ENCODE data around the gene ERLIN1.

The ERLIN1 gene

DNA sequence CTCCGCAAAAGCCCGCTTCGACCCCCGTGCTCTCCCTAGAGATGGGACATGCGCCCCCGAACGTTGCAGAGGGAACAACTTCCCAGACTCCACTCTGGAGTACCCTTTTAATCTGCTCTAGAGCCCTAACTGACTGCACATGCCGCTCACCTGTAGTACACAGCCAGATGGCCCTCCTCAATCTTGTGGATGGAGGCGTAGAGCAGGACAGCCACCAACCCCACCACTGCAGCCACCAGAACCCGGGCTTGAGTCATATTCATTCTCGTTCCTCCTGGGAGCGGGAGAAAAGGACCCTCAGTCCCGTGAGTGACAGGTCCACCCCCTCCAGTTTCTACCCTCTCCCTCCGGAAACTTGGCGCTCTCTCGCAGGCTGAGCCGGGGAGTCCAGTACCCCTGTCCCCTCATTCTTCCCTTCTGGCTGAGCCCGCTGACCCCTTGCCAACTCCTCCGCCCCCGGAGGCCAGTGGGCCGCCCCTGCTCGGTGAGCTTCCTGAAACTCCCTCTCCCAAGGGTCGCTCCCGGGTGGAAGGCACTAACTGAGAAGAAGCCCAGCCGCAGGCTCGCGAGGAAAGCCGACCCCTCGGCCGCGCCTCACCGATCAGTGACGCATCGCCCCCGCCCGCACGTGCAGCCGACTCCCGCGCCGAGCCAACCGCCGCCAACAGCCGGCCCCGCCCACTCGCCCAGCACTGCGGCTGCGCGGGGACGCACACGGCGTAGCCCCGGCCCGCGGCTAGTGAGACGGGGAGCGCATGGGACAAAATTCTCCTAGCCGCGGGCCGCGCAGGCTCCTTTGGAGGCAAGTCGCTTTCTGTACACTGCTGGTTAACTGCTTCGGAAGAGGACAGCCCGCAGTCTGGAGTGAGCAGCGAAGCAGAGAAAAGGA is at the start of gene ERLIN1:
Gene ERLIN1, minus strand, starts transcription at position 666 of the 889 bp plus-strand sequence. Its CDS starts 403 bp downstream, at position 263.
- DNase-seq (ENCODE audit: low spot score) (peak; percentile 81), FAIRE-seq (no peak)

DNA sequence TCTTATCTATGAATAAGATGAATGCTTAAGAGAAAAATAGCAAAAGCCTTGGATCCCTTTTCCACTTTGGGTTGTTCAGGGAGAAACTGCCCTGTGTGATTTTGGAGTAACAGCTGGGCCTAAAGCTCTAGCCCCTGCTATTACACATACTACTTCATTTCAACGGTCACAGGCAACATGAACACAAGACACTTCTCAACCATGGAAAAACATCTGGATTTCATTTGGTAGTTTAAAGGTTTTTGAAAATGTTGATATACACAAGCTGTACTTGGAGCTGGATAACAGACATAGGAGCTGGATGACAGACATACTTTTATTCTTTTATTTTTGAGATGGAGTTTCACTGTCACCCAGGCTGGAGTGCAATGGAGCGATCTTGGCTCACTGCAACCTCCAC is 46.3 kb upstream of the ERLIN1 start:
- FAIRE-seq, result no peak
- DNase-seq (ENCODE audit: low spot score), result no peak

DNA sequence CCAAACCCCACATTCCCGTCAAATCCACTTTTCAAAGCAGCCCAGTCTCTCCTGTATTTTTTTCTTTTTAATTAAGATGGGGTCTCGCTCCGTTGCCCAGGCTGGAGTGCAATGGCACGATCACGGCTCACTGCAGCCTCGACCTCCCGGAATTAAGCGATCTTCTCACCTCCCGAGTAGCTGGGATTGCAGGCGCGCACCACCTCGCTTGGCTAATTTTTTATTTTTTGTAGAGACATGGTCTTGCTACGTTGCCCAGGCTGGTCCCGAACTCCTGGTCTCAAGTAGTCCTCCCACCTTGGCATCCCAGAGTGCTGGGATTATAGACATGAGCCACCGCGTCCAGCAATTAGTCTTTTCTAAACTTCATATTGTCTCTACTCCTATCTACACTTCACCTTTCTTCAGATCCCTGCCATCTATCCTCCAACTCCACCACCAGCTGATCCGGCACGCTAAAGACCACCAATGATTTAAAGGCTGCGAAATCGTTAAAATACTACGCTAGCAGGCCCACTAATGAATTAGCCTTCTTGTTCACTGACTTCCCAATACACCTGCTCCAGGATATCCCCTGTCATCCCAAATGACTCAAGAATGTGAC is 44.1 kb upstream of the ERLIN1 start:
- no peak for FAIRE-seq
- no peak for DNase-seq (ENCODE audit: low spot score)

DNA sequence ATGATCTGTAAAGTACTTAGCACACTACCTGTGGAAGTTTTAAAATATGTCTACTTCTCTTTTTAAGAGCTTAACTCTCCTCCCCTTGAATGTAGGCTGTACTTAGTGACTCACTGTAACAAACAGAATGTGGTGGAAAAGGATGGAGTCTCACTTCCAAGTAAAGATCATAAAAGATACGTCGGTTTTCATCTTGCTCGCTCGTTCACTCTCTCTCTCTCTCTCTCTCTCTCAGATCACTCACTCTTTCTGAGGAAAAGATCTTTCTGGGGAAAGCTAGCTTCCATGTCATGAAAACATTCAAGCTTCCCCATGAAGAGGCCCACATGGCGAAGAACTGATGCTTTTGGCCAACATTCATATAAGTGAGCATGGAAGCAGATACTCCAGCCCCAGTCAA is 38.0 kb upstream of the ERLIN1 start:
- no peak for DNase-seq (ENCODE audit: low spot score)
- FAIRE-seq, result no peak

GRCh38 chr10:100222529-100222928 is 36.7 kb upstream of the ERLIN1 start:
- DNase-seq (ENCODE audit: low spot score), result no peak
- no peak for FAIRE-seq

DNA sequence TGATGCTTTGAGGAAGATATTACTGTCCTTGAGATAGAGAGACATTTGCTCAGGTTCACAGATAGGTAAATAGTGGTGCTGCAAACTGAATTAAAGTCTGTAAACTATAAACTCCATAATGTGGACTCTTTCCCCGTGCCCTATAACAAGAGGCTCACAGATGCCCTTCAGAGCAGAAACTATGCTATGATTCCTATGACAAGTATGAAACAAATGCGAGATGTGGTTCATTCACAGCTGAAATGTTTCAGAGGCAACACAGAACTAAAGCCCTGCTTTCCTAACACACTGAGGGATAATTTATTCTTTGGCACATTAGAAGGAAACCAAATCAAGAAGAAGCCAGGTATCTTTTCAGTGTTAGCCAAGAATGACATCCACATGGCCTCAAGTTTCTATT is 30.2 kb upstream of the ERLIN1 start:
- FAIRE-seq (no peak), DNase-seq (ENCODE audit: low spot score) (no peak)

DNA sequence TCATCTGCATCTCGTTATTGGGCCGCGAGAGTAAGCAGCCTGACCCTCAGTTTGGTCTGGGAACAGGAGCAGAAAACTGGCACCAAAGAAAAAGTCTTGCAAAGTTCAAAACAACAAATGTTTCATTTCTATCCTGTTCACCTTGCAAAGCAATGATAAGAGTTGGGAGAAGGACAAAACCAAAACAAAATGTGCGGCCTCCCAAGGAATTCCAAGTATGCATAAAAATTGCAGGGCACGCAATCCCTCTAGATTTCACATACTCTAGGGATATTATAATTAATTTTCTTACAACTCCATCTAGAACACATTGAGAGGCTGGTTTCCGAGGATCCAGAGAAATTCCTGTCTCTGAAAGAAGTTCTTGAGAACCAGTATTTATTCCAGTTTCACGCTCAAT is 23.5 kb upstream of the ERLIN1 start:
- DNase-seq (ENCODE audit: low spot score) (no peak), FAIRE-seq (no peak)

- FAIRE-seq, result no peak
- DNase-seq (ENCODE audit: low spot score), result no peak
Observed at GRCh38 chr10:100208276-100208675, 22.4 kb upstream of the ERLIN1 start.

GRCh38 chr10:100204370-100204769 is 18.5 kb upstream of the ERLIN1 start:
- FAIRE-seq (no peak), DNase-seq (ENCODE audit: low spot score) (no peak)

GRCh38 chr10:100201549-100201948 is 15.7 kb upstream of the ERLIN1 start:
- DNase-seq (ENCODE audit: low spot score) (no peak), FAIRE-seq (no peak)

DNA sequence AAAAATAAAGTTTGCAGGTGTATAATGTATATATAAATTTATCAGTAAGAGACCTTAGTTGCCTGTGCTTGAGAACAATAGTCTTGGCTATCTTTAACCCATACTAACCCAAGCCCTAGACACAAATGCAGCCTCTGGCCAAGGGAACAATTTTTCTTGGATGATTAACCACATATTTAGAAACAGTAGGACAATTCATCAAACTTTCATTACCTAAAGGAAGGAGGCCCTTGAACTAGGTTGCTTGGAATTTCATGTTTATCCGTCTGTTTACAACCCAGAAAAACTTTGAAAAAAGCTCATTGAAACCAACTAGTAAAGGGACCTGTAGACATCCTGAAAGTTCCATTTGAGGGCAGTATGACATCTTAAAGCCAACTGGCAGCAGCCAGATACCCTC is 8.9 kb upstream of the ERLIN1 start:
- no peak for FAIRE-seq
- DNase-seq (ENCODE audit: low spot score), result no peak

DNA sequence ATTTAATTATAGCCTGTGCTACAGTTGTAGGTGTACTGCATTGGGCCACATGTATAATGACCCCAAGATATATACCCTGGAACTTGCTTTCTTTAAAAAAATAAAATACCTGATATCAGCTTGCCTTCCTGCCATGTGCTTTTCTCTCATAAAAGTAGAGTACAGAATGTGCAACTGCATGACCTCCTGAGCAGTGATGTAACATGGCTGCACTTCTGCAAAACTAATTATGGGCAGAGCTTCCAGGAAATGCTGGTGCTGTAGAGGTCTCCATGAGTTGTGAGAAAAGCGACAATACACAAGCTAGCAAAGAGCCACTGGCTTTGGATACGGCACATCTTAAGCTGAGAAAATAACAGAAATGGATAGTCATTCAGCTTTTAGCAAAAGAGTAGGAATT is 6.5 kb upstream of the ERLIN1 start:
- FAIRE-seq (no peak), DNase-seq (ENCODE audit: low spot score) (no peak)

- DNase-seq (ENCODE audit: low spot score) (peak; percentile 30), FAIRE-seq (no peak)
Observed at GRCh38 chr10:100186253-100187212, 704 bp upstream of the ERLIN1 start.

DNA sequence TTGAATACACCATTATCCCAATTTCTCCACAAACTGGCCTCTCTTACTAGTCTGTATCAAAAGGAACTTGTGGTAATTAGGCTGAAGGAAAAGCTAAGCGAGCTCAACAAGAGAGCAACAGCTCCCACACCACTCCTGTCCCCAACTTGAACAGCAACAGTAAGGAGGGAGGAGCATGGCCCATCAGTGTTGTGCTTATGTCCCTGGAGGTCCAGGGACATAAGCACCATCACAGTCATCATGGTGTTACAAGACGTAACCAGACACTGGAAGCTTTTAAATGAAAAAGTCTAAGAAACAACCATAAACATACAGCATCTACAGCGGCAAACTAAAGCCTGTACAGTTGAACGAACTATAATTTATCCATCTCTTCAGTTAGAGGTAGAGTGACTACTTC is 989 bp downstream of the ERLIN1 start:
- DNase-seq (ENCODE audit: low spot score), result no peak
- no peak for FAIRE-seq

GRCh38 chr10:100184426-100184825 is 1.4 kb downstream of the ERLIN1 start:
- FAIRE-seq (no peak), DNase-seq (ENCODE audit: low spot score) (no peak)

DNA sequence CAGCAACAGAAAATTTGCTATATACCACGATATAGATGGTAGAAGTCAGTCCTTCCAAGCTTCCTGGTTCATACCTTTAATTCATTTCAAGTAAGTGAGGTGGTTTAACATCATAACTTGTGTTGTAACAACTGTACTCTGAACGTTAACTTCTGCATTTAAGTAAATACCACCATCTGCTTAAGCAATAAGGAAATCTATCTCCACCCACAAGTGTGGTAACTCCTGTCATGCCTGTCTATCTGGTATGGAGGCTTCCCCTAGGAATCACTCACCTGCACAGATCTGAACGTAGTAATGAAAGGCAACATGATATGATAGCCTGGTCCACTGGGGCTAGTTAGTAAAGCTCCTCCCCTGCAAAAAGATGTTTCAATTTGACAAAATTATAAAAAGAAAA is 2.3 kb downstream of the ERLIN1 start:
- FAIRE-seq (no peak), DNase-seq (ENCODE audit: low spot score) (no peak)

GRCh38 chr10:100182908-100183307 is 2.9 kb downstream of the ERLIN1 start:
- FAIRE-seq (no peak), DNase-seq (ENCODE audit: low spot score) (no peak)

DNA sequence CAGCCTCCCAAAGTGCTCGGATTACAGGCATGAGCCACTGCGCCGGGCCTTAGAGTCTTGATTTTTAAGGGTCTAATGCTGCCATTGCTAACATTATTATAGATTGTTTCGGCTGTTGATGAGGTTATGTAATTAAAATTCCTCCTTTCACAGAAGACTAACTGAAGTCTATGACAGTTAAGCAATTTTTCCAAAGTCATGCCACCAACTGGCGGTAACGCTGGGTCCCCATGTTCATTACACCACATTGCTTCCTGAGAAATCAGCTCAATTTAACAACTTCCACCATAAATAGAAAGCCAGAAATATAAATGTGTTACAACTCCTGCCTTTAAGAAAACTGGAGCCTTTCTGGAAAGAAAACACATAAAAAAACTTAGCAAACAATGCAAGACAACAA is 3.5 kb downstream of the ERLIN1 start:
- FAIRE-seq (no peak), DNase-seq (ENCODE audit: low spot score) (no peak)

- no peak for FAIRE-seq
- DNase-seq (ENCODE audit: low spot score), result no peak
Observed at GRCh38 chr10:100175875-100176274, 10.0 kb downstream of the ERLIN1 start.

DNA sequence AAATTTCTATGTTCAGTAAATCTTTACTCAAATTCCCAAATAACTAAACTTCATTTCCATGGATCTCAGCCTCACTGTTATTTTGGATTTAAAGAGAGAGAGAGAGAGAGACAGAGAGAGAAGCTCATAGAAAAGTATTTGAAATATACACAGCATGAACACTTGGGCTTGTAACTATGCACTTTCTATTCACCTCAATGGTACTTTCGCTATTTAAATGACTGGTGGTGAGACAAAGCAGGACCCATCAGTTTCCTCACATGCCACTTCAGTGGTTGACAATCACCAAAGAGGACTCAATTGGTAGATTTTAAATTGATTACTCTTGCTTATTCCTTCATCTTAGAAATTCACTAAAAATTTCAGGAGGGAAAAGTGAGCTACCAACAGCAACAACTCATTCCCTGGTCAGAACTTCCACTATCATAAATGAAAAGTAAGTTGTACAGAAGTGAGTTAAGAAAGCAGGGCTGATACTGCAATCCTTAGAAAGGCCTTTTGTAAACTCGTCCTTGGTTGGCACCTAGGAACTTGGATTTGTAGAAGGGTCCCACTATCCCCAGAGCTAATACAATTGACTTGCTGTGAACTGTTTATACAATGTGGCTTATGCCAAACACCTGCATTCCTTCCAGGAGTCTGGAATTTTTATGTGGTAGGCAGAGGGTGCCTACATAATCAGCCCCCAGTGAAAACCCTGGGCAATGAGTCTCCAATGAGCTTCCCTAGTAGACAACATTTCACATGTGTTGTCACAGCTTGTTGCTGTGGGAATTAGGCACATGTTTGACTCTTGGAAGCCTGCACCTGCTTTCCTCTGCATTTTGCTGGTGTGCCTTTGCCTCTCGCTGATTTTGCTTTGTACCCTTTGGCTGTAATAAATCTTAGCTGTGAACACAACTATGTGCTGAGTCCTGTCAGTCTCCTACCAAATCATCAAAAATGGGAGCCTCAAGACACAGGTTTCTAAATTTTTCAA is 10.8 kb downstream of the ERLIN1 start:
- no peak for FAIRE-seq
- DNase-seq (ENCODE audit: low spot score), result no peak

GRCh38 chr10:100173035-100173434 is 12.8 kb downstream of the ERLIN1 start:
- FAIRE-seq (no peak), DNase-seq (ENCODE audit: low spot score) (no peak)

Measured in RCC 7860 (cell line).